GM12875 (cell line): ENCODE results near the gene OPTC.

Experiments
- H3K4me3 ChIP-seq: one replicate; pipeline ENCODE4 v1.5.1; 2011; ENCODE audit warnings: low read depth, low read length, control low read depth
- TF ChIP-seq, protein P1 (sequence below): IDR thresholded peaks from 2 replicates; pipeline ENCODE4 v1.5.1; 2011; ENCODE audit warnings: low read depth, mild to moderate bottlenecking, control low read depth, inconsistent platforms, low read length, moderate library complexity, borderline replicate concordance; ENCODE audit not compliant: insufficient read depth

OPTC gene

GRCh38 chr1:203490607-203491006 is 3.3 kb upstream of the OPTC start:
- TF ChIP-seq, protein P1, sequence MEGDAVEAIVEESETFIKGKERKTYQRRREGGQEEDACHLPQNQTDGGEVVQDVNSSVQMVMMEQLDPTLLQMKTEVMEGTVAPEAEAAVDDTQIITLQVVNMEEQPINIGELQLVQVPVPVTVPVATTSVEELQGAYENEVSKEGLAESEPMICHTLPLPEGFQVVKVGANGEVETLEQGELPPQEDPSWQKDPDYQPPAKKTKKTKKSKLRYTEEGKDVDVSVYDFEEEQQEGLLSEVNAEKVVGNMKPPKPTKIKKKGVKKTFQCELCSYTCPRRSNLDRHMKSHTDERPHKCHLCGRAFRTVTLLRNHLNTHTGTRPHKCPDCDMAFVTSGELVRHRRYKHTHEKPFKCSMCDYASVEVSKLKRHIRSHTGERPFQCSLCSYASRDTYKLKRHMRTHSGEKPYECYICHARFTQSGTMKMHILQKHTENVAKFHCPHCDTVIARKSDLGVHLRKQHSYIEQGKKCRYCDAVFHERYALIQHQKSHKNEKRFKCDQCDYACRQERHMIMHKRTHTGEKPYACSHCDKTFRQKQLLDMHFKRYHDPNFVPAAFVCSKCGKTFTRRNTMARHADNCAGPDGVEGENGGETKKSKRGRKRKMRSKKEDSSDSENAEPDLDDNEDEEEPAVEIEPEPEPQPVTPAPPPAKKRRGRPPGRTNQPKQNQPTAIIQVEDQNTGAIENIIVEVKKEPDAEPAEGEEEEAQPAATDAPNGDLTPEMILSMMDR = no peak
- no peak overlapping the region for H3K4me3 ChIP-seq

- TF ChIP-seq, protein P1 = no peak
- H3K4me3 ChIP-seq = no peak overlapping the region
Observed at GRCh38 chr1:203491664-203492063, 2.3 kb upstream of the OPTC start.

- H3K4me3 ChIP-seq = no peak overlapping the region
- TF ChIP-seq, protein P1 = no peak
Observed at GRCh38 chr1:203492082-203492747, 1.7 kb upstream of the OPTC start.

DNA sequence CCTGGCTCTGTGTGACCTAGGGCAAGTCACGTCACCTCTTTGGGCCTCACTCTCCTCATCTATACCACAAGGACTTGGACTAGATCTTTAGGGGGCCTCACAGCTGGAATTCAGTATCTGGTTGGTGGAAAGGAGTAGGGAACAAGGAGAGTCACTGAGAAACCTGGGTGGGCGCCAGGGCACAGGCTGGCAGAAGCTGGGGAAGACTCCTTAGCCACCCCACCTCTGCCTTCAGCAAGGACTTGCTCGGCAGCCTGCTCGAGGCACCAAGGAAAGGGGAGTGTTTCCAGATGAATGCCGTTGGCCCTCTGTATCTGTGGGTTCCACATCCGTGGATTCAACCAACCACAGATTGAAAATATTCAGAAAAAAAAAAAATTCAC is 1.2 kb upstream of the OPTC start:
- TF ChIP-seq, protein P1 = no peak
- no peak overlapping the region for H3K4me3 ChIP-seq

DNA sequence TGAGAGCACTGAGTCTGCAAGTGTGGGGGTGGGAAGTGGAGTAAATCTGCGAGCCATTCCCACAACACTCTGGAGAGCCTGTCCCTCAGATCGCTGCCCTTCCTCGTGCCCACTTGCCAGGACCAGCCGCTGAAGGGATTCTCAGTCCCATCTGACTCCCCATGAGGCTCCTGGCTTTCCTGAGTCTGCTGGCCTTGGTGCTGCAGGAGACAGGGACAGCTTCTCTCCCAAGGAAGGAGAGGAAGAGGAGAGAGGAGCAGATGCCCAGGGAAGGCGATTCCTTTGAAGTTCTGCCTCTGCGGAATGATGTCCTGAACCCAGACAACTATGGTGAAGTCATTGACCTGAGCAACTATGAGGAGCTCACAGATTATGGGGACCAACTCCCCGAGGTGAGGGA is 1.9 kb downstream of the OPTC start:
- TF ChIP-seq, protein P1 = no peak
- H3K4me3 ChIP-seq = no peak overlapping the region

DNA sequence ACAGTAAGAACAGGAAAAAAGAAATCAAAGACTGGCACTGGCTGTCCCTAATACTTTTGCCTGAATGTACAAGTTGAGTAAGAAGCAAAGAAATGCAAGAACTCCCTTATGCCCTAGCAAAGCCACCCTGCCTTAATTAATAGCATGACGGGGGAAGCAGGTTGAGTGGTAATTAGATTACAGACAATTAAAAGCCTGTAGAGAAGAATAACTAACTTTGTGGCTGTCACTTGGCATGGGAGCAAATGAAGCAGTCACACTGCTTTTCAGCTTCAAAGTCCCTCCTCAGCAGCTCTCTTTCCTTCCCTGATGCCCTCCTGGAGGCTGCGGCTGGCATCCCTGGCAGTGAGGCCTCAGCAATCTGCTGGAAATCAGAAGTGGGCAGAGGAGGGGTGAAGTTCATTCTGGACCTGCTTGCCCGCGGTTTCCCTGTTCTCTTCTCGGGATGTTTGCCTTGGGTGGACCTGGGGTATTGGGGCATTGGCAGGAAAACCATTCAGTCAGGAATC is 3.4 kb downstream of the OPTC start:
- TF ChIP-seq, protein P1 = no peak
- H3K4me3 ChIP-seq = no peak overlapping the region

DNA sequence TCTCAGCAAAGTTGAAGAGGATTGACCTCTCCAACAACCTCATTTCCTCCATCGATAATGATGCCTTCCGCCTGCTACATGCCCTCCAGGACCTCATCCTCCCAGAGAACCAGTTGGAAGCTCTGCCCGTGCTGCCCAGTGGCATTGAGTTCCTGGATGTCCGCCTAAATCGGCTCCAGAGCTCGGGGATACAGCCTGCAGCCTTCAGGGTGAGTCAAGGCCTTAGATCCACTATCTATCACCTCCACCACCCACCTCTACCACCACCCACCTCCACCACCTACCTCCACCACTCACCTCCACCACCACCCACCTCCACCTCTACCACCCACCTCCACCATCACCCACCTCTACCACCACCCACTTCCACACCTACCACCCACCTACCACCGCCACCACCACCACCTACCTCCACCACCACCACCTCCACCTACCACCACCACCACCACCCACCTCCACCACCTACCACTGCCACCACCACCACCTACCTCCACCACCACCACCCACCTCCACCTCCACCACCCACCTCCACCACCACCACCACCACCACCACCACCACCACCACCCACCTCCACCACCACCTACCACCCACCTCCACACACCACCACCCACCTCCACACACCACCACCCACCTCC is 5.8 kb downstream of the OPTC start:
- H3K4me3 ChIP-seq = no peak overlapping the region
- TF ChIP-seq, protein P1 = no peak
